Activated CD4-positive, alpha-beta T cell treated with anti-CD3 and anti-CD28 coated beads, Interleukin-2, amount 50 U/mL, for 16 hours (primary cell): ENCODE results near the gene HMGCR.
A peak's percentile ranks its signal among the peaks of the same experiment; 100 is the strongest.

Experiments
- DNase-seq: peaks from one replicate; pipeline ENCODE4 v3.0.0-alpha.2; 2020

The HMGCR gene

DNA sequence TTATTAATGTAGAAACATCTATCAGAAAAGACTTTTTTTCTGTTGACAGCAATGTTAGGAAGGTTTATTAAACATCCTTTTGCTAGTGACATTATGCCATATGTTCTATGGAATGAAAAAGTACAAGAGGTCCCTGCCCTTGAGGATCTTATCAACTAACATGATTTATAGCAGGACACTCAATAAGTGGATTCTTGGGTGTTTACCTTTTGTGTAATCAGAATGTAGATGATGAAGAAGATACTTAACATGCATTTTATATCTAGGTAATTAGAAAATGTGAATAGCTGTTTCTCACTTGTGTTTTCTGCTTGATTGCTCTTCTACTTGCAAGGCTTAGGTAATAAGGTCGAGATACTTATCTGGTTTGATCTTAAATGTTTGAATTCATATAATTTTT is 4.9 kb downstream of the HMGCR start:
- no peak for DNase-seq

DNA sequence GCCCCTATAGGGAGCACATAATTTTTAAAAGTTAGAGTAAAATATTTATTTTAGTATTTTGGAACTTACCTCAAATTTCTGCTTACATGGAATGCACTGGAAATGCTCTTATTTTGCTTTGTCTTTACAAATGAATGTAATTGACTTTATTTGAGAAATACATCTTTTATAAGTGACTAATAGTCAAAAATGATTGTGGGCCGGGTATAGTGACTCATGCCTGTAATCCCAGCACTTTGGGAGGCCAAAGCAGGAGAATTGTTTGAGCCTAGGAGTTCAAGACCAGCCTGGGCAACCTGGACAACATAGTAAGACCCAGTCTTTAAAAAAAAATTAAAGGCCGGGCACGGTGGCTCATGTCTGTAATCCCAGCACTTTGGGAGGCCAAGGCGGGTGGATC is 5.8 kb downstream of the HMGCR start:
- no peak for DNase-seq

DNA sequence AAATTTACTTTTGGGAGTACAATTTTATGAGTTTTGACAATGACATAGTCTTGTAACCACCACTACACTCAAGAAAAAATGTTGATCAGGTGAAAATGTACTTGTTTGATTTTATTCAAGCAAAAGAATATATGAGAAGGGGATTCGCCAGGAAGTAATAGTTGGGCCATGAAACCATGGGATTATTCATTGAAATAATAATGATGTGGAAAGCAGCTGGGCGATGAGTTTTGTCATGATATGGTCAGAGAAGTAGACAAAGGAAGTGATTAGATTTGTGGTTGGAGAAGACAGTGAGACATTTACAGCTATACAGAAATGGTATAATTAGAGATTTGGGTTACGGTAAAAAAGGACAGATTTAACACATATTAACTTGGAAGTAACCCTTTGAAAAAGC is 11.2 kb downstream of the HMGCR start:
- DNase-seq = no peak

DNA sequence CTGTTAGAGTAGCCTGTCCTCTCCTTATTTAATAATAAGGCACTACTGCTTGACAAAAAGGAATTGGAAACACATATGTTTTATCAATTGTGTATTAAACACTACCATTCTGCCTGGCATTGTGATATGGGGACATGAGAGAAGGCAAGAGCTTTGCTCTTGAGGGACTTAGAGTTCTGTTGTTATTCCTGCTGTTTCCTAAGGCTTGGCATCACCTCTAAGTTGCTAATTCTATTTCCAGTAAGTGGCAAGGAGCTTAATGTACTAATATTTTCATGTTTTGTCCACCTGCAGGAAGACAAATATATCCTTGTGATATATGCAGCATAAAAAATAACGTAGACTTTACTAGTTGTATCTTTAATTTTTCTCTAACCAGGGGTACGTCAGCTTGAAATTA is 12.6 kb downstream of the HMGCR start:
- DNase-seq = no peak

DNA sequence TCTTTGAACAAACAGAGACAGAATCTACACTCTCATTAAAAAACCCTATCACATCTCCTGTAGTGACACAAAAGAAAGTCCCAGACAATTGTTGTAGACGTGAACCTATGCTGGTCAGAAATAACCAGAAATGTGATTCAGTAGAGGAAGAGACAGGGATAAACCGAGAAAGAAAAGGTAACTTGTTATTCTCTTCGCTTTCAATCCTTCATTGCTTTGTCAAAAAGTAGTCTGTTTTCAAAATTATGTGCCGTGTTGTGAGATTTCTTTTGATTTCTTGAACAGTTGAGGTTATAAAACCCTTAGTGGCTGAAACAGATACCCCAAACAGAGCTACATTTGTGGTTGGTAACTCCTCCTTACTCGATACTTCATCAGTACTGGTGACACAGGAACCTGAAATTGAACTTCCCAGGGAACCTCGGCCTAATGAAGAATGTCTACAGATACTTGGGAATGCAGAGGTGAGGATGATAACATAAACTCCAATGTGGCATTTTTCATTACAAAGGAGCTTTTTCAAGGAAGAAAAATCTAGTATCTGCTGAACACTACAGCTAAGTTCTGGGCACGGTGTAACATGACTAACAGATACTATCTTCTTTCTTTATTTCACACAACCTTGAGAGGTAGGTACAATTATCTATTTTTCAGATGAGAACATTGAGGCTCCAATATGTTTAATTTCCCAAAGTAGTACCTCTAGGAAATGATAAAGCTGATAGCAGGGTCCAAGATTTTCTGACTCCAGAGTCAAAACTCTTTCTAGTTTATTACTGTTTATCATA is 14.3 kb downstream of the HMGCR start:
- DNase-seq = peak; percentile 41

DNA sequence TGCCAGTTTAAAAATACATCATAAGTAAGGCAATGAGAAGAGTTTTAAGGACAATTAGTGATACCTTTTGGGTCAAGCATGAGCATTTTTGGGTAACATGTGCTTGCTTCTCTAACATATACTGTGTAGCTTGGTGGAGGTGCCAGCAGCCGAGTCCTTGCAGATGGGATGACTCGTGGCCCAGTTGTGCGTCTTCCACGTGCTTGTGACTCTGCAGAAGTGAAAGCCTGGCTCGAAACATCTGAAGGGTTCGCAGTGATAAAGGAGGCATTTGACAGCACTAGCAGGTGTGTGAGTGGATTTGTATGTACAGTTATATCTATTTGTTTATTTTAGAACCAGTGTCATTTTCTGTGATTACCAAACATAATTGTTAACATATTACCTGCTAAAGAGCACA is 18.2 kb downstream of the HMGCR start:
- DNase-seq = no peak

DNA sequence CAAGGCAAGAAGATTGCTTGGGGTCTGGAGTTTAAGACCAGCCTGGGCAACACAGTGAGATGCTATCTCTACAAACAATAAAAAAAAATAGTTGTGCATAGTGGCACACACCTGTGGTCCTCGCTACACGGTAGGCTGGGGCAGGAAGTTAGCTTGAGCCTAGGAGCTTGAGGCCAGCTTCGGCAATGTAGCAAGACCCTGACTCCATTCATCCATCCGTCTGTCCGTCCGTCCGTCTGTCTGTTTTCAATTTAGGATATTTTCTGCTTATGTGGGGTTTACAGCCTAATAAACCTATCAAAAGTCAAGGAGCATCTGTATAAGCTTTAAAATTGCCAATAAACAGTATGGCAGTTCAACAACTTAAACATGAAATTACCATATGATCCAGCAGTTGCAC is 19.7 kb downstream of the HMGCR start:
- no peak for DNase-seq

DNA sequence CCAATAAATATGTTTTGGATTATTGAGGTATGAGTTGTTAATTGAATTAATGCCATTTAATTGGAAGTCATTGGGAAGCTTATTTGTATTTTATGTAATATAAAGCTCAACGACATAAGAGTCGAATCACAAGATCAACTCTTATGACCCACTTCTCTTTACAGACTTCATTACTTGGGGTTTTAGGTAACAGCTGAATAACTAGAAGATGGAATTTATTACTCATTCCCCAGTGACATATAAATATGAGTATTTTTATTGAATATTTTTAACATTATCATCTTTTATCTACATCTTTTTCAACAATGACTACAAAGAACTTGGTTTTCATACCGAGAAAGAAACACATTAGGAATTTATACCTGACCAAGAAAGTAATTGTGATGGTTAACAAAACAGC is 21.1 kb downstream of the HMGCR start:
- no peak for DNase-seq

DNA sequence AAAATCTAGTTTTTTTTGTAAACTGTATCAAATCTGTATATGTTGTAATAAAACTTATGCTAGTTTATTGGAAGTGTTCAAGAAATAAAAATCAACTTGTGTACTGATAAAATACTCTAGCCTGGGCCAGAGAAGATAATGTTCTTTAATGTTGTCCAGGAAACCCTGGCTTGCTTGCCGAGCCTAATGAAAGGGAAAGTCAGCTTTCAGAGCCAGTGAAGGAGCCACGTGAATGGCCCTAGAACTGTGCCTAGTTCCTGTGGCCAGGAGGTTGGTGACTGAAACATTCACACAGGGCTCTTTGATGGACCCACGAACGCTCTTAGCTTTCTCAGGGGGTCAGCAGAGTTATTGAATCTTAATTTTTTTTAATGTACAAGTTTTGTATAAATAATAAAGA is 24.3 kb downstream of the HMGCR start:
- DNase-seq = no peak

DNA sequence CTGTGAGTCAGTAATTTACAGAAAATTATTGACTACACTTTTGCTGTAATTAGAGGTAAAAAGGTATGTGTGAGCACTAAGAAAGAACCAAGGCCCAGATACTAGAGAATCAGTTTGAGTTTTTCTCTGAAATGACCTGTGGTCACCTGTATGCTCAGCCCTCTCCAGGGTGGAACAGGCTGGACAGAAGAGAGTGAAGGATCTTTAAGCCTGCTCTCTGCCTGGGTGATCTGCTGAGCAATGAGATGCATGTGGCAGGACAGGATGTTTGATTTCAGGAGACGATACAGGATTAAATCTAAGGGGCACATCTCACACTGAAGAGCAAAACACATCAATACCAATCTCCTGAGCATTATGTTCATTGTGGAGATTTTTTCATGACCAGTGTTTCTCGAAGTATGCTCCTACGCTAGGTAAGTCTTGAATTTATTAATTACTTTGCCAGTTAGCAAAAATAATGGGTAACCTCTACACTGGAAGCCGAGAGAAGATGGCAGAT is 25.5 kb downstream of the HMGCR start:
- DNase-seq = no peak

DNA sequence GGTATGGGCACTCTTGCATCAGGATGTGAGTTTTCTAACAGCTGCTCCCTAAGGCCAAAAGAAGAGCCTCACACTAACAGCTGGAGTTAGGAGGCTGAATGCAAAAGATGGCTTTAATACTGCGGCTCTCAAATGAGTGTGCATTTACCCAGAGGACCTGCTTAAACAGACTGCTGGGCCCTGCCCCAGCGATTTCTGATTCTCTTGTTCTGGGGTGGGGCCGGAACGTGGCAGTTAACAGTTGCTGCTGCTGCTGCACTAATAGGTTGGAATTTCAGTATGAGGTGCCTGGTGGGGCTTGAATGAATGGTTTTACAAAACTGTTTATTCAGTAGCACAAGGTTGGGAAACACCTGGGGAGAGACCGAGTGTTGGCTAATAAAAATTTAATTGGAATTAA is 26.1 kb downstream of the HMGCR start:
- DNase-seq = no peak

DNA sequence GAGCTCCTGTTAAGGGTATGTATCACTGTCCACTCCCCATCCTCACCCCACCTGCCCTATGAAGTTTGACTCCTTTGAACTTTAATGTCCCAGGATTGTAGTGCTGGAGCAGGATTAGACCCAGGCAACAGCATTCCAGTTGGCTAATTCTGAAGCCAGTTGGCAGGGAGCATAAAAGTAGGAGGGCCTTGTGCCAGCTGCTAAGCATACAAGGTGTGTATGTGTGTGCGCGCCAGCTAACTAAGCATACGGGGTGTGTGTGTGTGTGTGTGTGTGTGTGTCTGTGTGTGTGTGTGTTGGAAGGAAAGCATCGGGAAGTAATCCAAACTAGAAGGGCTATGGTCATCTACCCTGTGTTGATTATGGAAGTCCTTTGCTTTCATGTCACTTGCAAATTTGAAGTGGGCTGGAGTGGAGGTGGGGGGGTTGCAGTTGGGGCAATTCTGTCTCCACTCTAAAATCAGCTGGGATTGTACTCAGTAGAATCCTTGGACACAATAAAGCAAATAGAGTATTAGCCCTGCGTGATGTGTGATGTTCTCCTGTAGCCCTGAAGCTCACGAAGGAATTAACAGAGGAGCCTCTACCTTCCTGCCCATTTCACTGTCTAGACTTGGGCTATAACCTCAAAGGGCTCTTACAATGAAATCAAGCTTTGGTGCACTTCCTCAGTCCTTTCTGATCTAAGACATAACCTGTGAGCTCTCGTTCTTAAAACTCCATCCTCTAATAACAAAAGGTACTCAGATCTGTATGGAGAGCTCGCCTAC is 26.9 kb downstream of the HMGCR start:
- no peak for DNase-seq

DNA sequence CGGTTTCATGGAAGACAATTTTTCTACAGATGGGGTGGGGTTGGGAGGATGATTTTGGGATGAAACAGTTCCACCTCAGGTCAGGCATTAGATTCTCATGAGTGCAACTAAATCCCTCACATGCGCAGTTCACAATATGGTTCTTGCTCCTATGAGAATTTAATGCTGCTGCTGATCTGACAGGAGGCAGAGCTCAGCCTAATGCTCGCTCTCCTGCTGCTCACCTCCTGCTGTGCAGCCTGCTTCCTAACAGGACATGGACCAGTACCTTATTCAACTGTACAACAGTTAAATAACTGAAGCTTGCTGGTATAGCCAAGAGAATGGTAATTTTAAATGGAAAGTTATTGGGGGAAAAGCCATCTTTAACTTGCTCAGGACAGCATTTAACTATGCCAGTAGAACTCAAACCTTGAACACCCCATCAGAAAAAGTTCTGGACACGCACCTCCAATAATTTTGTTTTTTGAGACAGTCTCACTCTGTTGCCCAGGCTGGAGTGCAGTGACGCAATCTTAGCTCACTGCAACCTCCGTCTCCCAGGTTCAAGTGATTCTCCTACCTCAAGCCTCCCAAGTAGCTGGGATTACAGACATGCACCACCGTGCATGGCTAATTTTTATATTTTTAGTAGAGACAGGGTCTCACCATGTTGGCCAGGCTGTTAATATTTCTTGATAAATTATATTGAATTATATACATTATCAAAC is 27.7 kb downstream of the HMGCR start:
- no peak for DNase-seq

DNA sequence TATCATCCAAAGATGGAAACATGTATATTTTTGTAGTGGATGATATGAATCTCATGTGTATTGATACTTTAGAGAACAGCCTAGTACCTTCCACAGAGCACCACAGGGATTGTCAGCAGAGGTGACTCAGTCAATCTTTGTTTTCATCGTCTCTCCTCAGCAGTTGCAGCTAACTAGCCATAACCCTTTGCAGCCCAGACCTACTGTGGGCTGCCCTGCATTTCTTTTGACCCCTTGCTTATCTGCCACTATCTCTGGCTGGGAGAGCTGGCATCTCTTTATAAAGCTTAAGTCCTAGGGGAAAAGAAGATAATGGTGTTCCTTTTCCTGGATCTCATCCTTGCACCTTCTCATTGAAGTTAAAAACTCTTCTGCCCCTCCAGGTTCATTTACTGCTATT is 28.7 kb downstream of the HMGCR start:
- no peak for DNase-seq

DNA sequence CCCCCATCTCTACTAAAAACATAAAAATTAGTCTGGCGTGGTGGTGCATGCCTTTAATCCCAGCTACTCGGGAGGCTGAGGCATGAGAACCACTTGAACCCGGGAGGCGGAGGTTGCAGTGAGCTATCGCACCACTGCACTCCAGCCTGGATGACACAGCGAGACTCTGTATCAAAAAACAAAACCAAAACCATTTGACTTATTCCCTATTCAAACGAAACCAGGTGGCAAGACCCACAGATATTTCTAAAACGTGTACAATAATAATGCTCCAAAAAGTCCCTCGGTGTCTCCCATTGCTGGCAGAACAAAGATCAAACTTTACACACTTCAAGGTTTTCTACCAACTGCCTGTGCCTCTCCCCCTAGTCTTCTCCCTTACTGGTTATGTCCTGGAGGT is 29.8 kb downstream of the HMGCR start:
- DNase-seq = peak; percentile 12

DNA sequence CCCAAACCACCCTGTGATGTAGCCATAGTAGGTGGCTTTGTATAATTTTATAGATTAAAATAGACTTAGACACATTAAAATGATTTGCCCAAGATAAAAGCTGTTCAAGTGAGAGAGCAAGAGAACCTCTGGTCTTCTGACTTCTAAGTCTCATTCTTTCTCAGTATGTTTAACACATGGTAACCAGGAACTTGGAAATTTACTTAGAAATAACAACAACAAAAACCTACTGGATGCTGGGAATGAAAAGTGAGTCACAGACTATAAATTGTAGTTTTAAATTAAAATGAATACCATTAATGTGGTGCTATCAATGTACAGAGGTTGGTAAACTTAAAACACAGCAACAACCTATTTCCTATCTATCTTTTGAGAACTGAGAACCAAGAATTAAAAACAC is 30.4 kb downstream of the HMGCR start:
- no peak for DNase-seq

DNA sequence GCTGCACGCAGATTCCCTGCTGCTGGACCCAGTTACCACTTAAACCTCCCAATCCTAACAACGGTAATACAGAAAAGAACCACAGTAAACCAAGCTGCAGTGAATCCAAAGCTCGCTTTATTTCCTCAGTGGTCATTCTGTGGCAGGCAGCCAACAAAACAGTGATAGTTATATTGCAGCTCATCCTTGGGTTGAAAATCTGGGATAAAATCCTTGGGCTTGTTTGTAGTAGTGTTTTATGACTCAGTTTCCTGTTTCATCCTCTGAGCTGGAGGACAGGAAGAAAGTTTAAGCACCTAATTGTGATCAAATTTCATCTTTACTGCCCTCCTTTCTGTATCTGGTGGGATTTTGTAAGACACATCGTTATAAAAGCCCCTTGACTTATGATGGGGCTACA is 31.4 kb downstream of the HMGCR start:
- DNase-seq = no peak

DNA sequence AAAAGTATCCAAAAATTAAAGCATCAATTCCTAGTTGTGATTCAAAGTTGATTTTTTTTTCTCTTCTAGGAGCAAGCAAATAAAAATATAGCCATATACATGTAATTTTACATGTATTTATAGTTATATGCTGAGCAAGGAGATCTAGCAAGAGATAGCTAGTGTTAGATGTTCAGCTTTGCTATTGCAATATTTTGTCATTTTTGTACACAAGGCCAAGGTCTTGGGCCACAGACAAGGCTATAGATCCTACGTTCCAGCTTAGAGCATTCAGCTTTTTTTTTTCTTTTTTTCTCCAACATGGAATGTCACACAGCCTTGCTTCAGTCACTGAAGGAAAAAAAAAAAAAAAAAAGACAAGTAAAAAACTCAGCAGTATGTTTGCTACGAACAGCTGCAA is 36.8 kb downstream of the HMGCR start:
- DNase-seq = no peak

DNA sequence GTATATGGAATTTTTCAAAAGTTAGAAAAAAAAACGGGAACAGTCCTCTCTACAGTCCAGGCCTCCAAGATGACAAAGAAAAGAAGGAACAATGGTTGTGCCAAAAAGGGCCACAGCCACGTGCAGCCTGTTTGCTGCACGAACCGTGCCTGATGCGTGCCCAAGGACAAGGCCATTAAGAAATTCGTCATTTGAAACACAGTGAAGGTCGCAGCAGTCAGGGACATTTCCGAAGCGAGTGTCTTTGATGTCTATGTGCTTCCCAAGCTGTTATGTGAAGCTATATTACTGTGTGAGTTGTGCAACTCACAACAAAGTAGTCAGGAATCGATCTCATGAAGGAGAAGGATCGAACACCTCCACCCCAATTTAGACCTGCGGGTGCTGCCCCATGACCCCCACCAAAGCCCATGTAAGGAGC is 37.4 kb downstream of the HMGCR start:
- DNase-seq = no peak

DNA sequence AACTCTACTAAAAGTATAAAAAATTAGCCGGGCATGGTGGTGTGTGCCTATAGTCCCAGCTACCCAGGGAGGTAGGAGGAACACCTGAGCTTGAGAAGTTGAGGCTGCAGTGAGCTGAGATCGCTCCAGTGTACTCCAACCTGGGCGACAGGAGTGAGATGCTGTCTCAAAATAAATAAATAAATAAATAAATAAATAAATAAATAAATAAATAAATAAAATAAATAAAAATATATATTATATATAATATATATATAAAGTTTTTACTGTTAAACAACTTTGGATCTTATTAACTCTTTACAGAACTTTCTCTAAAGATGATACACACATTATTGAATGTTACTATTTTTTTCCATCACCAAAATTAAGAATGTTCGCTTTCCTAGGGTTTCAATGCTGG is 38.4 kb downstream of the HMGCR start:
- no peak for DNase-seq

DNA sequence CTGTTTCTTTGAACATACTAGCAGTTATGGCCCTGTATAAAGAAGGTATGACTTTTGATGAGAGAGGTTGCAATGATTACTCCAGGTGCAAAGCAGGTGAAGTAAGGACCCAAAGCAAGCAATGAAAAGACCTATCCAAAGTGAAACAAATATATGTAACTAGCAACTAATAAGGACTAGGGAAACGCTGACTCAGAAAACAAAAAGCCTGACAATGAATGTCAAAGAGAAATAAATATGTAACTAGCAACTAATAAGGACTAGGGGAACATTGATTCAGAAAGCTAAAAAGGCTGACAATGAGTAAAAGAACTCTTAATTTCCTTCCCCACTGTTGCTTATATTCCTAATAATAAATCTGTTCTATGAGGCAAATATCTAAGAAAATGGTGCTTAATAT is 43.1 kb downstream of the HMGCR start:
- no peak for DNase-seq

DNA sequence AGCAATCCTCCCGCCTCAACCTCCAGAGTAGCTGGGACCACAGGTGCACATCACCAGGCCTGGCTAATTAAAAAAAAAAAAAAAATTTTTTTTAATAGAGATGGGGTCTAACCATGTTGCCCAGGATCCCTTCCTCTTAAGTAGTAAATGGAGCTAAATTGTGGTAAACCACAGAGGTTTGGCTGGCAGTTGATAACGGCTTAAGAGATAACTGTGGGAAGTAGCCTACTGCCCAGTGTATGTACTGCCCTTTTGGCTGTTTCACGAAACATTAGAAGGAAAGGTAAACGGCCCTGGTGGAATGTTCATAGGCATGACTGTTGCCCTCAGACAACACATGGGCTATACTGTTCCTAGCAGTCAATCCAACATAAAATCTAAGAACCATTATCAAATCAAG is 44.4 kb downstream of the HMGCR start:
- DNase-seq = no peak

DNA sequence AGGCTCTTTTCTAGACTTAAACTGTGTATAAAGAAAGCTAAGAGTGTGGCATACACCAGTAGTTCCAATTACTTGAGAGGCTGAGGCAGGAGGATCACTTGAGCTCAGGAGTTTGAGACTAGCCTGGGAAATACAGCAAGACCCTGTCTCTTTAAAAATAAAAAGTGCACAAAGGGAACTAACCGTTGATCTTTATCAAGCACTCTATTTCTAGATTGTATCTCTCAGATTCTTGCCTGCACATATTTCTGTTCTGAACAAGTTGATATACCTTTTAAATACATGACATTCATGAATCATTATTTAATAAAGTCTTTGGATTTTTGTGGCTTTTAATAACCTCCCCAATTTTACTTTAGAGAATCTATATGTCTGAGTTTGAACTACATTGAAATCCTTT is 47.2 kb downstream of the HMGCR start:
- no peak for DNase-seq

DNA sequence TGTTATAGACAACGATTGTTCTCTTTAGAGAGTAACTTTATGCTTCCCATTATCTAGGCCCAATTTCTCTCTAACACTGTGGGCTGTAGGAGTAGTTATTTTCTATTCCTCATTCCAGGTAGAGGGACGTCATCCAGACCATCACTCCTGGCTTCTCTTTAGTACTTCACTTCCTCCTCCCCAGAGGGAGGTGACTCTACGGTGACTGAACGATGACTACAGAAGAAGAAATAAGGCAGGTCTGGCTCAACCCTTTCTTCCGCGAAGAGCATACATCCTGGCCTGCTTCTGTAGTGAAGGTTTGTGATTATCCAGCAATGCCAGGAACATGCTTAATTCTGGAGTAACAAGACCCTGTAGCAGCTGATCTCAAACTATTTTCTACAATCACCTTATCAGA is 50.8 kb downstream of the HMGCR start:
- DNase-seq = no peak
